ENCODE measurements around the gene SLC22A6.

Gene SLC22A6

GRCh38 chr11:63020671-63021291 lies 36.0 kb upstream of the SLC22A6 start:
- TF ChIP-seq ZBTB17 (tag by site-specific recombination; IDR thresholded peaks at IDR 0.05), result no peak
- TF ChIP-seq KLF9 (tag by site-specific recombination; IDR thresholded peaks at IDR 0.05; ENCODE audit: low read depth), result peak; percentile 45; the same call in 1 of the 2 replicates
- TF ChIP-seq KLF1 (tag by site-specific recombination; IDR thresholded peaks at IDR 0.05), result 0 out of 2 replicates have a peak, but pooled peaks have one; percentile 18
- TF ChIP-seq CTCF (tag by site-specific recombination; IDR thresholded peaks at IDR 0.05), result peak; percentile 27
- ChIA-PET POLR2A (interaction anchor here (0.6 to 1.6 kb wide), 3 partner anchors 99 to 180 kb away, joined by 5 to 7 read pairs (median 6); no protein-coding TSS in a partner anchor), CTCF (interaction anchor here (0.6 to 8.6 kb wide), 16 partner anchors 9 to 602 kb away, joined by 3 to 450 read pairs (median 4); no protein-coding TSS in a partner anchor)
- H3K36me3 ChIP-seq (ENCODE audit: control insufficient read depth in 2 of 2, insufficient read depth in 1 of 2, low read length in 2 of 2), result no peaks in the 10 kb centered on the region
- no peak overlapping the region for H3K27ac ChIP-seq (ENCODE audit: extremely low read depth, low read depth, low read length)
- H3K4me1 ChIP-seq (ENCODE audit: control insufficient read depth, insufficient read depth, low read length), result no peaks in the 10 kb centered on the region; the same call in 1 of the 2 replicates
- H3K9me3 ChIP-seq (ENCODE audit: control insufficient read depth, insufficient read depth, low read depth, low read length), result no peaks in the 10 kb centered on the region
- no peak overlapping the region for H3K4me3 ChIP-seq (ENCODE audit: low read depth, low read length)

- H3K4me1 ChIP-seq (ENCODE audit: control insufficient read depth, insufficient read depth, low read length), result no peaks in the 10 kb centered on the region; the same call in 1 of the 2 replicates
- H3K36me3 ChIP-seq (ENCODE audit: control insufficient read depth in 2 of 2, insufficient read depth in 1 of 2, low read length in 2 of 2), result no peaks in the 10 kb centered on the region
- no peaks in the 10 kb centered on the region for H3K9me3 ChIP-seq (ENCODE audit: control insufficient read depth, insufficient read depth, low read depth, low read length)
- no peak overlapping the region for H3K27ac ChIP-seq (ENCODE audit: extremely low read depth, low read depth, low read length)
- no peak overlapping the region for H3K4me3 ChIP-seq (ENCODE audit: low read depth, low read length)
- CTCF ChIA-PET, result interaction anchor here (1.0 to 8.6 kb wide), 9 partner anchors 10 to 121 kb away, joined by 3 to 450 read pairs (median 5); no protein-coding TSS in a partner anchor
- POLR2A ChIA-PET, result interaction anchor here (0.7 to 1.6 kb wide), 2 partner anchors 105 to 178 kb away, joined by 3 to 5 read pairs; no protein-coding TSS in a partner anchor
- TF ChIP-seq PRDM10 (tag by site-specific recombination; IDR thresholded peaks at IDR 0.05), result no peak
- no peak for TF ChIP-seq YY1 (tag by site-specific recombination; IDR thresholded peaks at IDR 0.05)
- TF ChIP-seq ZNF600 (tag by site-specific recombination; IDR thresholded peaks at IDR 0.05), result no peak
- no peak for TF ChIP-seq ZBTB10 (tag by site-specific recombination; IDR thresholded peaks at IDR 0.05)
- TF ChIP-seq ZNF266 (tag by site-specific recombination; IDR thresholded peaks at IDR 0.05; ENCODE audit: low read depth), result no peak
- no peak for TF ChIP-seq ZNF324 (tag by site-specific recombination; IDR thresholded peaks at IDR 0.05)
- no peak for TF ChIP-seq ZFP41 (tag by site-specific recombination; IDR thresholded peaks at IDR 0.05; ENCODE audit: borderline replicate concordance)
- TF ChIP-seq PBX3 (CRISPR knock-in tag; IDR thresholded peaks at IDR 0.05), result no peak
- no peak for TF ChIP-seq ZNF623 (tag by site-specific recombination; IDR thresholded peaks at IDR 0.05)
- TF ChIP-seq ZNF114 (tag by site-specific recombination; IDR thresholded peaks at IDR 0.05), result no peak
- no peak for TF ChIP-seq TCF7L2 (IDR thresholded peaks at IDR 0.05; ENCODE audit: borderline replicate concordance, low read depth, low read length)
- no peak for TF ChIP-seq ZSCAN4 (tag by site-specific recombination; IDR thresholded peaks at IDR 0.05)
- no peak for TF ChIP-seq CTCF (tag by site-specific recombination; IDR thresholded peaks at IDR 0.05)
- TF ChIP-seq ZNF146 (tag by site-specific recombination; IDR thresholded peaks at IDR 0.05), result no peak
- TF ChIP-seq ZNF580 (tag by site-specific recombination; IDR thresholded peaks at IDR 0.05), result no peak
- TF ChIP-seq ZNF707 (tag by site-specific recombination; IDR thresholded peaks at IDR 0.05), result no peak
- TF ChIP-seq ZNF548 (tag by site-specific recombination; IDR thresholded peaks at IDR 0.05), result no peak
These were observed 34.7 kb upstream of the SLC22A6 start for GRCh38 chr11:63019506-63019905.
